GM10847 (cell line): Measurements from ENCODE around the gene NOS2.

ENCODE experiments used
- POLR2A ChIP-seq: IDR thresholded peaks from 2 replicates; pipeline ENCODE4 v1.6.1; 2011; ENCODE audit not compliant: insufficient read length; ENCODE audit errors: extremely low read depth

NOS2 gene

GRCh38 chr17:27788919-27789318, 11.4 kb downstream of the NOS2 start:
- no peak for TF ChIP-seq POLR2A

GRCh38 chr17:27783440-27784350, 16.6 kb downstream of the NOS2 start:
- TF ChIP-seq POLR2A: no peak

- no peak for TF ChIP-seq POLR2A
Measured at GRCh38 chr17:27782791-27783206, 17.5 kb downstream of the NOS2 start.

GRCh38 chr17:27780828-27781404, 19.4 kb downstream of the NOS2 start:
- TF ChIP-seq POLR2A: no peak

- no peak for TF ChIP-seq POLR2A
Measured at GRCh38 chr17:27780092-27780827, 20.1 kb downstream of the NOS2 start.

- TF ChIP-seq POLR2A: no peak
Measured at GRCh38 chr17:27778183-27778582, 22.1 kb downstream of the NOS2 start.

- no peak for TF ChIP-seq POLR2A
Measured at GRCh38 chr17:27776882-27777624, 23.3 kb downstream of the NOS2 start.

GRCh38 chr17:27771586-27771985, 28.7 kb downstream of the NOS2 start:
- no peak for TF ChIP-seq POLR2A

- TF ChIP-seq POLR2A: no peak
Measured at GRCh38 chr17:27770877-27771276, 29.5 kb downstream of the NOS2 start.

- TF ChIP-seq POLR2A: no peak
Measured at GRCh38 chr17:27768858-27769410, 31.4 kb downstream of the NOS2 start.

GRCh38 chr17:27766438-27766837, 33.9 kb downstream of the NOS2 start:
- no peak for TF ChIP-seq POLR2A

GRCh38 chr17:27765353-27765752, 35.0 kb downstream of the NOS2 start:
- no peak for TF ChIP-seq POLR2A

- TF ChIP-seq POLR2A: no peak
Measured at GRCh38 chr17:27764589-27764988, 35.7 kb downstream of the NOS2 start.

GRCh38 chr17:27762527-27763305, 37.6 kb downstream of the NOS2 start:
- TF ChIP-seq POLR2A: no peak
